Activated T-cell treated with anti-CD3 and anti-CD28 coated beads, Interleukin-2, amount 50 U/mL, for 48 hours (primary cell): ENCODE results near the gene ASPG.

ENCODE experiments used
- DNase-seq, 2 experiments: peaks; one replicate each; pipeline ENCODE4 v3.0.0-alpha.2; 2020

The ASPG gene

DNA sequence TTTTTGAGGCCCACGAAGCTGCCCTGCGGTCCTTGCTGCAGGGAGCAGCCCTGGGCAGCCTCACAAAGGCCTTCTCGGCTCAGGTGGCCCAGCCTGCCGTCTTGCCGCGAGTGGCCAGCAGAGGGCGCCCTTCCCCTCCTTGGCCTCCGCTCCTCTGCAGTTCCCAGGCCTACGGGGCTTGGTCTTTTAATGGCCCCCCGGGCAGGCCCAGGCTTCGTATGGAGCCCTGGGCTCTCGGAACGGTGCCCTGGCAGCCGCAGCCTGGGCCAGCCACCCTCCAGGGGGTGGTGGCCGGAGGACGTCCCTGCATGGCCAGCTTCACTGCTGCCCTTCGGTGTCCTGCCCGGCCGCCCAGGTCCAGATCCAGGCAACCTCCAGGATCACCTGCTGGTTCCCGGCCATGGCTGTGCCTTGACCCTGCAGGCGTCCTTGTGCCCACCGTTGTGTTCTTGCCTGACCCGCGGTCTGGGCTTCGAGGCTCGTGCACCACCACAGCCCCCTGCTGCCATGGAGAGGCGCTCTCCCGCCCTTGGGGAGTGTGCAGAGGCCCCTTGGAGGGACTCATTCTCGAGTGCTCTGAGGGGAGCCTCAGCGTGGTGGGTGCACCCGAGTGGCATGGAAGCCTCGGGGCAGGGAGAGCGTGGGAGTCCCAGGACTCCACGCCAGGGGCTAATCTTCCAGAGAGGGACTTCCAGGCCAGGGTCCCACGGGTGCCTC lies 9.4 kb downstream of the ASPG start:
- DNase-seq = peak; percentile 86 to 87

DNA sequence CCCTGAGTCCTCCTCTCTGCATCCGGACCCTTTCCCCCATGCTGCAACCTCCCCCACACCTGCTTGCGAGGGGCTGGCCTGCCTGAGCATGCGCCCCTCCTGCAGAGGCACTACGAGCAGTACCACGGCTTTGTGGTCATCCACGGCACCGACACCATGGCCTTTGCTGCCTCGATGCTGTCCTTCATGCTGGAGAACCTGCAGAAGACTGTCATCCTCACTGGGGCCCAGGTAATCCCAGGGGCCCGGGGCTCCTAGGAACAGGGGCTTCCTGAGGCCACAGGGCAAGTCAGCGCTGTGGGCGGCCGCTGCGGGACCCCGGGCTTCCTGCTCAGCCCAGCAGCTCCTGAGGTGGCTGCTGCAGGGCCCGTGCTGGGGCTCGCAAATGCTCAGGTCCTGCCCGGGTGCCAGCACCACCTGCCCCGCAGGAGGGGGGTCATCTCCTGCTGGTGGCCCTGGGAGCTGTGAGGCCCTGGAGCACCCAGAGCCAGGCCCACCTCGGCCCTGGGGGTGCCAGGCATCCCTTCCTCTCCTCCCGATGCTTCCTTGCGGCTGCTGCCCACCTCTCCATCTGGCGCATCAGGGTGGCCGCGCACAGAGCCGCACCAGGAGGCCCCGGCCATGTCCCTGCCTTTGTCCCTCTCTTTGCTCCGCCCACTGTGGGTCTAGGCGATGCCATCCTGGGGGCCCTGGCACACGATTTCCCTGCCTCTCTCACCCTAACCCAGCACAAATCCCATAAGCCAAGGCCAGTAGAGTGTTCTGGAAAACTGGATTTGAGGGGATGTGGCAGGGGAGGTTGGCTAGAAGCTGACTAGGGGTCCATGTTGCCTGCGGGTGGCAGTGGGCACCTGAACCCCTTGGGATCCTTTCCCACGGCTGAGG lies 10.2 kb downstream of the ASPG start:
- DNase-seq = no peak

DNA sequence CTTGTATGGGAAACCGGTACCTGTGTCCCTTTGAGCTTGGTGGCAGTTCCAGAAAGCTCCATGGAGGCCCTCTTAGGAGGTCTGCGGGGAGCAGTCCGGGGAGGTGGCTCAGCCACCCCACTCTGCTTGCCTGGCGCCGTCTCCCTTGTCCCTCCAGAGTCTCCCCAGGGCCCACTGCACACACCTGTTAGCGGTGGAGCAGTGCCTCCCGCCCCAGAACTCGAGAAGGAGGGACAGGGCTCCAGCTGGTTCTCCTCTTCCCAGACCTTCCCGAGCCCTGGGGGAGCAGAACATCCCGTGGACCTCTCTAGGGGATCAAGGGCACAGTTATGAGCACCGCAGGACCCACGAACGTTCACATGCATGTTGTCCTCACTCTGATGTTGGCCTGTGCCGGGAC lies 10.8 kb downstream of the ASPG start:
- no peak for DNase-seq

DNA sequence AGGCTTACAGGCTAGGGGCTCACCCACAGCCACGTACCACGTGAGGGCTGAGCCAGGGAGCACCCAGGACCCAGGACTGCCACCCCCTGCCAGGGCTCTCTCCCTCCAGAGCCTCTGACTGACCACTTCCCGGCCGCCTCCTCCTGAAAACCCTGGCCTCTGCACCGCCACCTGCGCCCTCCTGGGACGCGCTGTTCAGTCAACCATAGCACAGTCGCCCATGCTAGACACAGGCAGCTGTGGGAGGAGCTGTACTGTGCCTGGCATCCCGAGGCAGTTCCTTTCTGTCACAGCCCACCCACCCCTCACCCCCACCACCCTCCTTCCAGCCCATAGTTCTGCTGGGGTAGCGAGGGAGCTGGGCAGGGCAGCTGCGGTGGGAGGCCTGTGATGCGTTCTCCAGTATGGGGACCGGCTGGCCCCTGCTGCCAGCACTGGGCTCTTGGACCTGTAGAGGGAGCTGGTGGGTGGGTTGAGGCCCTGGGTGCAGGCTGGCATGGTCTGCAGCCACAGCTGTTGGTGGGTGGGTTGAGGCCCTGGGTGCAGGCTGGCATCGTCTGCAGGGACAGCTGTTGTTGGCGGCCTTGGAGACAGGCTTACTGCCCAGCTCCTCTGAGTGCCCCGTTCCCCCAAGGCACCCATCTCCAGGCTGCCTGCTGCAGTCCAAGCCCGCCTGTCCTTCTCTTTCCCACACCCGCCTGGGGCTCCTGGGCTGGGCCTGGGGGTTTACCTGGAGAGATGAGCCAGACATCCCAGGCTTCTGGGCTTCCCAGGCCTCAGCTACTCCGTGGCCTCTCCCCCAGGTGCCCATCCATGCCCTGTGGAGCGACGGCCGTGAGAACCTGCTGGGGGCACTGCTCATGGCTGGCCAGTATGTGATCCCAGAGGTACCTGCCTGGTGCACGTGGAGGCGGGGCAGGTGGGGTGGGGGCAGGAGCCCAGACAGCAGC lies 11.5 kb downstream of the ASPG start:
- no peak for DNase-seq

DNA sequence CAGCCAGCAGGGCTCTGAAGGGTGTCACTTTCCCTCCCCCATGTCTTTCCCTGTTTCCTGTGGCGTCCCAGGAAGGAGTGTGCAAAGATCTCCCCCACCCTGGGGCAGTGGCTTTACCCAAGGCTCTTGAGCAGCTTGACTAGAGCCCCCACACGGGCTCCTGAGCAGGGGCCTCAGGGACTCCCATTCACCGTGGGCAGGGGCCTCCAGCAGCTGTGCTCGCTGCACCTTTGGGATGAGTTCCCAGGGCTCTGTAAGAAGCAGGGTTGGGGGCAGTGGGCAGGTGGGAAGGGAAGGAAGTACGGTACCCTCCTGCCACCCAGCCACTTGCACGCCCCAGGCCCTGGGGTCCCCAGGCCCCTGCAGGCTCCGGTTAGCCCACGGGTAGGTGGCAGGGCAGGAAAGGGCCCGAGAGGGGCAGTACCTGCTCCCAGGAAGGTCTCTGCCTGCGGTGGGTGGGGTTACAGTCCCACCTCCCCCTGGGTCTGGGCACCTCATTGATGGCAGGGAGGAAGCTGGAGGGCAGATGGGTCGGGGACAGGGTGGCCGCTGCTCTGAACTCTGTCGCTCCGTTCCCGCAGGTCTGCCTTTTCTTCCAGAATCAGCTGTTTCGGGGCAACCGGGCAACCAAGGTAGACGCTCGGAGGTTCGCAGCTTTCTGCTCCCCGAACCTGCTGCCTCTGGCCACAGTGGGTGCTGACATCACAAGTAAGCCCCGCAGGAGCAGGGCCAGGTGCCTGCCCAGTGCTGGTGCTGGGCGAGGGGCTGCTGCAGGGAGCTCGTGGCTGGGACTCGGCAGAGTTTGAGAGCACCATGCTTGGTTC lies 13.0 kb downstream of the ASPG start:
- no peak for DNase-seq

DNA sequence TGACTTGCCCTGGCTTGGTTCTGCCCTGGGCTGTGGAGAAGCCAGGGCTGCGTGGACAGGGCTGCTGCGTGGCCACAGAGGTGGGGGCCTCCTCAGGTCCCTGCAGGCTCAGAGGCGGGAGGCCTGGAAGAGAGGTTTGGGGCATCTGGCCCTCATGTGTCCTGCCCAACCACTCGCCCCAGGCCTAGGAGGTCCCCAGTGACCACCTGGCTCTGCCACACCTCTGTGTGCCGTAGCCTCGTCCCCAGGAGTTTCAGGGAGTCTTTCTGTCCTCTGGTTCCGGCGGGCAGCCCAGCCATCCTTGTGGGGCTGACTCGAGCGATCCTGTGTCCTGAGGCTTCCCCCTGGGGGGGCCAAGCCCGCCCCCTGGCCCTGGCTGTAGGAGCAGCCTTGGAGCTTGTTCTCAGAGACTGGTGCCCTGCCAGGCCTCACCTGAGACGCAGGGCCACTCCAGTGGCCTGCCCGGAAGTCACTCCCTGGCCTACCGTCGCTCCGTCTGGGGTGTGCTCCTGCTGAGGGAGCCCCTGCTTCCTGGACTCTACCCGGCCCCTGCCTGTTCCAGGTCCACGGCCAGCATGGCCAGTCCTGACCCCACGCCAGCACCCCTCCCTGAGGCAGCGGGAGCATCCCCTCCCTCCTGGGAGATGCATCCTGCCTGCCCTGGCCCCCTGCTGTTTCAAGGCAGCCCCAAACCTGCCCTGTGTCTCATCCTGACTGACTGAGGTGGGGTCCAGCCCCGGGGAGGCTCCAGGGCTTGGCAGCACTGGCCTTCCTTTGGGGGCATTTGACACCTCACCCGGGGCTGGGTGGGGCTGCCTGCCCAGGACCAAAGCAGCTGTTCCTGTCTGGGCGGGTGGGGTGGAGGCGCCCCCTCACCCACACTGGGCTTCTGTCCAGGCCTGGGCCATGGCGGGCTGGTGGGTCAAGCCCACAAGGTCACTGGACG lies 13.9 kb downstream of the ASPG start:
- DNase-seq = no peak

DNA sequence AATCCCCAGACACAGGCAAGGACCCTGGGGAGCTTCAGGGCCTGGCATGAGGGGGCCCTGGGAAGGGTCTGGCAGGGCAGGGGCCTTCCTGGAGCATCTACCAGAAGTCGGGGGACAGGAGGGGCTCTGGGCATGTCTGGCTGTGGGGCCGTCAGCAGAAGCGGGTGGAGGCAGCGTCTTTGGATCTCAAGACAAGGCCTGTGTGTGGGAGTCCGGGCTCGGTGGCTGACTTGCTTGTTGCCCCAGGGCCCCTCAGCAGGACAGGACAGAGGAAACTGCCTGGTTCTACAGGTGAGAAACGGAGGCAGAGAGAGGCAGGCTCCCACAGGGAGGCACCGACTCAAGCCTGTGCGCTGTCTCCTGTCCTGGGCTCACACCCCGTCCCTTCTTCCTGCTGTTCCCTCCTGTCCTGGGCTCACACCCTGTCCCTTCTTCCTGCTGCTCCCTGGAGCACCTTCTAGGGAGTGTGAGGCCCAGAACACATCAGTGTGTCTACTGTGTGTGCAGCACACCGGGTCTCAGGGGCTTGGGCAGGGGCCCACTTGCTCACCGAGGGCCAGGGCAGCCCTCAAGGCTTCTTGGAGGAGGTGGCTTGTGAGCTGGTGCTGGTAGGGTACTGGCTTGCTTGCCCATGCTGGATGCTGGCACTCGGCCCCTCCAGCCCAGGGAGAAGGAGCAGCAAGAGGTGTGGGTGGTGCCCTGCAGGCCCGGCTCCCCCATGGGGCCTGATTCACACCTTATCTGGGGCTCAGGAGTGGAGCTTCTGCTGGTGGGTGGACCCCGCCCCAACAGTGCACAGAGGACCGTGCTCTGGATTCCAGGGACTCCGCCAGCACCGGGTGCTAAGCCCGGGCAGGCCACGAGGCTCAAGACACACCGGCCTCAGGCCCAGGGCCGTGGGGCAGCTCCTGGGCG lies 14.9 kb downstream of the ASPG start:
- DNase-seq = no peak

DNA sequence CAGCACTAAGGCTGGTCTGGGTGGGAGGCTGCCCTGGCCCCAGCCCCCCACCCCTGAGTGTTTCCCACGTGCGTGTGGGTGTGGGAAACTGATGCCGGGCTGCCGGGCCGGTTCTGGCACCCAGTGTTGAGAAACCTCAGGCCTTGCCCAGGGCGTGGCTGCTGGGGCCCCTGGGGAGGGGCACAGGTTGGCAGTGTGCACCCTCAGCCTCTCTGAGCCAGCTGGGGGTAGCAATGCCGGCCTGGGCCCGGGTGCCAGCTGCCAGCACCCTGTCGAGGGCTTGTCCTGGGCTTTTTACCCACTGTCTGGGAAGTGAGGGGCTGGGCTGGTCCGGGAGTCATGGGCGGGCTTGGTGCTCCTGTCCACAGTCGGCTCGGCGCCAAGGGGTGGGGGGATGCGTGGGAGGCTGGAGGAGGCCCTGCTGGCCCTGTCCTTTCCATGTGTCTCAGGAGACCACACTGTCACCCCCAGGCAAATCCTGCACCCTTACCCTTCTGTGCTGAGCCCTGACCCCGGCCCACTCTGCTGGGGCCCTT lies 15.7 kb downstream of the ASPG start:
- no peak for DNase-seq

DNA sequence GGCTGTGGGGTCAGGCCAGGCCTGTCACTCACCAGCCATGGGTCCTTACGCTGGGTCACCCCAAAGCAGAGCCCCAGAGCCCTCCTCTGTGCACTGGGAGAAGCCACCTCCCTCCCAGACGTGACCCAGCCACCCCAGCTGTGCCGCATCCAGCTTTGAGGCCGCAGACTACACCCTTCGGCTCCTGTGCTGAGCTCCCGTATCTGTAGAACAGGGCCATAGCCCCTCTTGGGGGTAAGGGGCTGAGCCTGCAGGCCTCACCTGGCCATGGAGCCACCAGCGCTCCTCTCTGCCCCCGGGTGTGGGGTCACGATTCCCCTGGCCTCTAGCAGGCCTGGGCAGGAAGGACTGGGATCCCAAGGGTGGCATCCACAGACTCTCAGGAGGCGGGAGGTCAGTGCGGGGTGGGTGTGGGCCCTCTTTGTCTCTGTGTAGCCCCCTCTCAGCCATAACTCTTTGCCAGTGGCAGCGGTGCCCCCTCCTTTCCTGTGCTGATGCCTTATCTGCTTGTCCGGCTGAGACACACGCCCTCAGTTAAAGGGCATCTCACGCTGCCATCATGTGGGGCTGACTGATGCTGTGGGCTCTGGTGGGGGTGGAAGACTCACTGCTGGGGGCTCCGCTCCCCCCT lies 16.3 kb downstream of the ASPG start:
- no peak for DNase-seq

DNA sequence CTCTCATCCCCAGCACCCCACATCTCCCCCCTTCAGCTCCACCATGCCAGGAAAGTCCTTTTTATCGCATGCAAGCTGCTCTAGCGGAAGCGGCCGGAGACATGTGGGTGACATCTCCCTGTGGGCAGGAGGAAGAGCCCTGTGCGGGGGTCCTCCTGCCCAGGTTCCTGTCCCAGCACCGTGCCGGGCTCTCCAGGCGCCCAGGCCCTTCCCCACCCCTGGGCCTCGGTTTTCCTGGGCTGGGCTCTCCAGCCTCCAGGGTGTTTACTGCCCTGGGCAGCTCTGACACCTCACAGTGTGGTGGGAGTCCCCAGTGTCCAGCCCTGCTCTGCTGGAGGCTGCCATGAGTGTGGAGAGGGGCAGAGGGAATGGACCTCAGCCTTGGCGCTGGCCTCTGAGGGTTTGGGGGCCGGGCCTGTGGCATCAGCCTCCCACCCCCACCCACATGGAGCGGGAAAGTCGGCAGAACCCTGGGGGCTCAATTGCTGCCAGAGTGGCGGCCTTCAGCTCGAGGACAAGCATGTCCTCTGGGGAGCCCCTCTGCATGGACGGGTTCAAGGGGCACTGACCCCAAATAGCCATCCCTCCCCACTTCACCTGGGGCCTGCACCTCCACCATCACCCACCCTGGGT lies 16.9 kb downstream of the ASPG start:
- DNase-seq = no peak

DNA sequence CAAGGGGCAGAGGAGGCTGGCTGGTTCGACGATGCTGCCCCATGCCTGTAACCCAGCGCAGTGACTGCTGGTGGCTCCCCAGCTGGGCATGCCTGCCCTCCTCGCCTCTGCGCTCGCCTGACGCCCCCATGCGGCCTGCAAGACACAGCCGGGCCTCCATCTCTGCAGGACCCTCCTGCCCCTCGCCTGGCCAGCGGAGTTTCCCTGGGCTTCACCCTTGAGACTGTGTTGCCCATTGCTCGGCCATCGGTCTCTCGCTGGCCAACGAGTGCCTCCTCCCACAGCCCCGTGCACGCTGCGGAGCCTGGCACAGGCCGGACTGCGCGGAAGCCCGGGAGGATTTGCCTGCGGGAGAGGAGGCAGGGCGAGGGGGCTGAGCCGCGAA lies 17.6 kb downstream of the ASPG start:
- no peak for DNase-seq

DNA sequence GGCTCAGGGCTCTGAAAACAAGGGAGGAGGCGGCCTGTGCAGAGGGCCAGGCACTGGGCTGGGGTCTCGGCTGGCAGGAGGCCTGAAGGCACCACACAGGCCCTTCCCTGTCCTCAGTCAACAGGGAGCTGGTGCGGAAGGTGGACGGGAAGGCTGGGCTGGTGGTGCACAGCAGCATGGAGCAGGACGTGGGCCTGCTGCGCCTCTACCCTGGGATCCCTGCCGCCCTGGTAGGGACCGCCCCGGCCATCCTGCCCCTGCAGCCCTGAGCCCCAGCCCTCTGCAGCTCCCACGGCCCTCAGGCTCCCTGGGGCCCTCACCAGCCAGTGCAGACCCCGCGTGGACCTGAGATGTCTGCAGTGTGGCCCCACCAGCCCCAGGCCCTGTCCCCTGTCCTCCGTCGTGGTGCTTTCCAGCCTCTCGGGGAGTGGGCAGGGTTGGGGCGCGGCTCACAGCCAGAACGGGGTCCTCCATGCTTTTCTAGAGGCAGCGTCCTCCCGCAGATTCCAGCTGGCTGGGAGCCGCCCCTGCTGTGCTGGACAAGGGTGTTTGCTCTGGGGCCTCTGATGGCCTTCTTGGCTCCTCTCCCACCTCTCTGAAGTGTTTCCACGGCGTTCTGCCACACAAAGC lies 18.1 kb downstream of the ASPG start:
- DNase-seq = no peak

DNA sequence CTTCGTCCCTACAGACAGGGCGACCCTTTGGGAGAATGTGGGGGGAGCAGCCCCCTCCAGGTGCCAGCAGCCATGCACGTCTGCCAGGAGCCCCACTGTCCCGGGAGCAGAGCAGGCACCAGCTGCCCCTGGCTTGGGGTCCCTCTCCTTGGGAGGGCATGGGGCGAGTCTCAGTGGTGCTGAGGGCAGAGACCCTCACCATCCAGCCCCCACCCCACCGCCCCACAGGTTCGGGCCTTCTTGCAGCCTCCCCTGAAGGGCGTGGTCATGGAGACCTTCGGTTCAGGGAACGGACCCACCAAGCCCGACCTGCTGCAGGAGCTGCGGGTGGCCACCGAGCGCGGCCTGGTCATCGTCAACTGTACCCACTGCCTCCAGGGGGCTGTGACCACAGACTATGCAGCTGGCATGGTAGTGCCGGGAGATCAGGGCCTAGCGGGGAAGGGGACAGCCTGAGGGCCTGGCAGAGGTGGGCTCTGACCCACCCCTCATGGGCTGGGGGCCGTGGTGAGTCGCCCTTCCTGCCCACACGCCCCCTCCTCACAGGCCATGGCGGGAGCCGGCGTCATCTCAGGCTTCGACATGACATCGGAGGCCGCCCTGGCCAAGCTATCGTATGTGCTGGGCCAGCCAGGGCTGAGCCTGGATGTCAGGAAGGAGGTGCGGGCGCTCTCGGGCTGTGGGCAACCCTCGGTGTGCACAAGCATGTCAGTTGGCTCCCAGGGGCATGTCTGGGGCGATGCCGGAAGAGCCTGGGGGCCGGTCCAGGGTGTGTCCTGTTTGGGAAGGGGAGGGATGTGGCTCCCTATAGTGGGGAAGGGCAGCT lies 18.8 kb downstream of the ASPG start:
- DNase-seq = no peak

DNA sequence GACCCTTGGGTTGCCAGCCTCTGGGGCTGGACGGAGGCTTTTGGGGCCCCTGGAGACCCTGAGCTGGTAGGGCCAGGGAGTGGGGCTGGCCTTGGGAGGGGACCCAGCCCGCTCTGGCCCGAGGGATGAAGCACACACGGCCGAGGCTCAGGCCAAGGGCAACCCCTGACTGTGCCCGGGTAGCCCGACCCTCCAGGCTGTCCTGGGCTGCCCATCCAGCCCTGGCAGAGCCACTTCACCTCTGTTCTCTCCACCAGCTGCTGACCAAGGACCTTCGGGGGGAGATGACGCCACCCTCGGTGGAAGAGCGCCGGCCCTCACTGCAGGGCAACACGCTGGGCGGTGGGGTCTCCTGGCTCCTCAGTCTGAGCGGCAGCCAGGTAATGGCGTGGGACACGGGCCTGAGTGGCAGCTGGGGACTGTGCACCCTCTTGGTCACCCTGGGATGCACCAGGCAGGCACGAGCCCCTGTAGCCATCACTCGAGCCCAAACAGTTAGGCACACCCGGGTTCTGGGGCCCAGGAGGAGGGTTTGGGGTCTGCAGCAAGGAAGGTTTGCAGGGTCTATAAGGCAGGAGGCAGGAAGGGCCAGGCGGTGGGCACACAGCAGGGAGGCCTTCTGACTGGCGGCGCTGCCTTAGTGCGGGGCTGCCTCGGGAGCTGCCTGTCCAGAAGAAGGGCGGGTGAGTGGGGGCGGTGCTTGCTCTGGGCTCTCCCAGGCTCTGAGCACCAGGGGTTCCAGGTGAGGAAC lies 19.7 kb downstream of the ASPG start:
- DNase-seq = no peak

DNA sequence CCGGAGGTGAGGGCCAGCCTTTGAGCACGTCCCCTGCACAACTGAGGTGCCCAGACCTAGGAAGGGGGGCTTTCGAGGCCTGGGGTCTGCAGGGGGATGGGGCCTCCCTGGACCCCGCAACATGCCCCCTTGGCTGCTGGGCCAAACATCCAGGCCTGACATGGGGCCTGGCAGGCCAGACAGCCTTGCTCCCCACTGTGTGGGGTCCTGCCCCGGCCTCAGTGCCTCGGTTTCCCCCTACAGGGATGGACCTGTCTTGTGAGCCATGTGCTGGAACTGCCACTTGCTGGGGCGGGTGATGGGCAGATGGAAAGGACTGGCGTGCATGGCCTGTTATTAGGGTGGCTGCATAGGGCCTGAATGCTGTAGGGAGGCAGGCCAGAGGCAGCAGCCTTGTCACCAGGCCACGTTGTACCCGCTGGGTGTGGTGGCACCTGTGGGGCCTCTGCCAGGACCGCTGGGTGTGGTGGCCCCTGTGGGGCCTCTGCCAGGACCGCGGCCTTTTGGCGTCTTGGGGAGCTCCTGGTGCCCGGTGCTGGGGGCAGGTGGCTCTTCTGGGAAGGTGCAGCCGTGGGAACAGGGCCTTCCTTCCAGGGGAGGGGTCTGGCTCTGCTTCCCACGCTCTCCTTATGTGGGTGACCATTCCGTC lies 20.4 kb downstream of the ASPG start:
- DNase-seq = no peak

DNA sequence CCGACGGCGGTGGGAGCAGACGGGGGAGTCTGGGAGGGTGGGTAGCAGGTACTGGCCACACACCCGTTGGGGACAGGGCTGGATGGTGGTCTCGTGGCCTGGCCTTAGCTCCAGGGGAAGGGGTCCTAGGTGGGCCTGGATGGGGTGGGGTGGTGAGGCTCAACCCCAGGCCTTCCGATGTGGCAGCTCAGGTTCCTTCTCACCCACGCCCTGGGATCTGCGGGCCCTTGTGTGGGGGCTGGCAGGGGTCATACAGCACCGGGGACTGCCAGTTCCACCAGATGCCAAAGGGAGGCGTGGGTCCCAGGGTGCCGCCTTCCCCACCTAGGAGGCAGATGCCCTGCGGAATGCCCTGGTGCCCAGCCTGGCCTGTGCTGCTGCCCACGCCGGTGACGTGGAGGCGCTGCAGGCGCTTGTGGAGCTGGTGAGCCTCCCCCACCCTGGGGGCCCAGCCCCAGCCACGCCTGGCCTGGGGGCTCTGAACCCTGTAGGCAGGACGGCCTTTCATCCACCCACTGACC lies 21.0 kb downstream of the ASPG start:
- no peak for DNase-seq
